Large intestine (tissue), 3 donors: ENCODE results near the gene CRIP1. TPM values are rescaled to one million over a fixed set of nuclear protein-coding genes. Genes with fewer than 3 reads are reported as not detected.

Source experiments
- DNase-seq, 2 donors: peaks; one replicate each; pipeline versions ENCODE4 v3.0.0 to v3.0.0-alpha.2; 2013
- H3K27ac ChIP-seq: one replicate; pipeline ENCODE4 v1.5.1; 2013; ENCODE audit warnings: low read length
- H3K27me3 ChIP-seq: 2 replicates; pipeline ENCODE4 v1.6.1; 2013; ENCODE audit warnings: low read length; ENCODE audit not compliant: control insufficient read depth, insufficient read depth
- H3K36me3 ChIP-seq: 2 replicates; pipeline ENCODE4 v1.6.1; 2013; ENCODE audit warnings: low read length; ENCODE audit not compliant: control insufficient read depth, insufficient read depth
- H3K4me1 ChIP-seq: one replicate; pipeline ENCODE4 v1.6.1; 2013; ENCODE audit warnings: low read length; ENCODE audit not compliant: control insufficient read depth, insufficient read depth
- H3K4me3 ChIP-seq: one replicate; pipeline ENCODE4 v1.5.1; 2013; ENCODE audit warnings: low read length
- H3K9me3 ChIP-seq: one replicate; pipeline ENCODE4 v1.6.1; 2013; ENCODE audit warnings: mild to moderate bottlenecking, low read depth, low read length, moderate library complexity; ENCODE audit not compliant: control insufficient read depth
- WGBS: methylation state at CpG from one replicate; pipeline ENCODE4 v1.1.5; 2013; ENCODE audit warnings: low lambda C conversion rate; ENCODE audit not compliant: insufficient coverage; 5-methylcytosine and 5-hydroxymethylcytosine counted together
- polyA plus RNA-seq: library from polyadenylated mRNA; unstranded; fragments of 120-200 nt; gene quantifications from one replicate; pipeline ENCODE4 v1.2.1, GENCODE V29; 2013

The CRIP1 gene
- polyA plus RNA-seq, 1 donor, result 136 TPM

DNA sequence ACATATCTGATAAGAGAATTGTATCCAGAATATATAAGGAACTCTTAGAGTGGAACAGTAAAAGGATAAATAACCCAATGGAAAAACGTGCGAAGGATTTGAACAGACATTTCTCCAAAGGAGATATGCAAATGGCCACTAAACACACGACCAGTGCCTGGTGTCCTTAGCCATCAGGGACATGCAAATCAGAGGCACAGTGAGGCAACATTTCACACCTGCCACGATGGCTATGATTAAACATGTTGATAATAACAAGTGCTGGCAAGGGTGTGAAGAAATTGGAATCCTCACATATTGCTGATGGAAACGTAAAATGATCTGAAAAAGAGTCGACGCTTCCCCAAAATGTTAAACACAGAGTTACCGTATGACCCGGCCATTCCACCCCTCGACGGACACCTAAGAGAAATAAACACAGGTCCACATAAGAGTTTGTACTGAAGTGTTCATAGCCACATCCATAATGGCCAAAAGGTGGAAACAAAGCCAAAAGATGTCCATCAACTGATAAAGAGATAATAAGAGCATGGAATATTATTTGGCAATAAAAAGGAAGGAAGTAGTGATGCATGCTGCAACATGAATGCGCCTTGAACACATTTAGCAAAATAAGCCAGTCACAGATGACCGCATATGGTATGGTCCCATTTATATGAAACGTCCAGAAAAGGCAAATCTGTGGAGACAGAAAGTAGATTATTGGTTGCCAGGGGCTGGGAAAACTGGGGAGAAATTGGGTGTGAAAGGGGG is 33.4 kb downstream of the CRIP1 start:
- H3K27me3 ChIP-seq, result peaks cover 17% of the 10 kb centered on the region
- no peaks in the 10 kb centered on the region for H3K4me1 ChIP-seq
- DNase-seq, result no peak
- no peak overlapping the region for H3K4me3 ChIP-seq
- no peaks in the 10 kb centered on the region for H3K36me3 ChIP-seq
- no peak overlapping the region for H3K27ac ChIP-seq
- no peaks in the 10 kb centered on the region for H3K9me3 ChIP-seq
- WGBS, result 80% methylated on average over 10 of the region's 14 CpGs

GRCh38 chr14:105525326-105525725 is 38.6 kb downstream of the CRIP1 start:
- no CpG with 5 or more reads among the region's 9 CpGs for WGBS
- H3K9me3 ChIP-seq, result peaks cover 7% of the 10 kb centered on the region
- H3K36me3 ChIP-seq, result no peaks in the 10 kb centered on the region
- peaks cover 20% of the 10 kb centered on the region for H3K4me1 ChIP-seq
- H3K4me3 ChIP-seq, result no peak overlapping the region
- H3K27ac ChIP-seq, result no peak overlapping the region
- peaks cover 54% of the 10 kb centered on the region for H3K27me3 ChIP-seq
- DNase-seq, result no peak

DNA sequence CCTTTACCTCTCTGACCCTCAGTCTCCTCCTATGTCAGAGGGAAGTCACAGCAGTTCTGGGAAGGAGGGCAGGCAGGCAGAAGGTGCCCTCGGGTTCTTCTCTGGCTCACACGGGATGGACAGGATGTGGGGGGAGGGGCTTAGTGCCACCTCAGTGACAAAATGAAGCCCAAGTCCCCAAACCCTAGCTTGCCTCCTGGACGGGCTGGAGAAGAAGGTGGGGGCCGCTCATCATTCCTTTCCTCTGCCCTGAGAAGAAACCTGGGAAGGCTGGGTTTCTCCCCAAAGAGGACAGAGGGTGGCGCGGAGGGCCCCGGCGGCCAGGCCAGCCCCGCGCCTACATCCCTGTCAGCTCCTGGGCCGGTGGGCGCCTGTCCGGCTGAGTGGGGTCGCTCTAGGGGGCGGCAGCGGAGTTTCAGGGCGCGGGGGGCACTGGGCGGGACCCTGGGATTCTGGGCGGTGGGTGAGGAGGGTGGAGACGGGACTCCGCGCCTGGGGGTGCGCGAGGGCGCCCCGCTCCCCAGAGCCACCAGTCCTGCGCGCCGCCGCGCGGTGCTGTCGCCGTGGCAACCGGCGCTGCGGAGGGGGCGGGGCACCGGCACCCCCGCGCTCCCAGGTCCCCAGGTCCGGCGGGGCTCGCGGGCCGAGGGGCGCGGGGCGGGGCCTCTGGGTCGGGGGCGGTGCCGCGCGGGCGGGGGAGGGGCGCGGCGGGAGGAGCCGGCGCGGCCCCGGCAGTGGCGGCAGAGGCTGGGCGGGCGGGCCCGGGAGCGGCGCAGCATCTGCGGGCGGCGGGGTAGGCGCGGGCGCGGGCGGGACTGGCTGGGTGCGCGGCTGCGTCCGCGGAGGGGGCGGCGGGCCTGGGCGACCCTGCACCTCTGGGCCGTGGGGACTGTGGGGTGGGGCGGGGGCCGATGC is 39.4 kb downstream of the CRIP1 start, which contains the start of gene TMEM121:
TSS of gene TMEM121 (plus strand) at position 723 of the 915 bp plus-strand sequence. CDS start 2,252 bp downstream, outside the sequence.
- peak within 1 kb of the TSS; percentile 32 for H3K4me3 ChIP-seq
- WGBS, result no CpG with 5 or more reads among the region's 88 CpGs
- H3K9me3 ChIP-seq, result peaks cover 7% of the 10 kb centered on the region
- no peak for DNase-seq
- no peaks in the 10 kb centered on the region for H3K36me3 ChIP-seq
- peaks cover 20% of the 10 kb centered on the region for H3K4me1 ChIP-seq
- no peak within 1 kb of the TSS for H3K27ac ChIP-seq
- H3K27me3 ChIP-seq, result peaks cover 58% of the 10 kb centered on the region

GRCh38 chr14:105526776-105527380 is 40.2 kb downstream of the CRIP1 start:
- H3K36me3 ChIP-seq, result no peaks in the 10 kb centered on the region
- peaks cover 58% of the 10 kb centered on the region for H3K27me3 ChIP-seq
- no CpG with 5 or more reads among the region's 48 CpGs for WGBS
- peaks cover 20% of the 10 kb centered on the region for H3K4me1 ChIP-seq
- peak overlapping the region; percentile 32 for H3K4me3 ChIP-seq
- peaks cover 7% of the 10 kb centered on the region for H3K9me3 ChIP-seq
- no peak for DNase-seq
- H3K27ac ChIP-seq, result no peak overlapping the region

GRCh38 chr14:105527381-105527825 is 40.7 kb downstream of the CRIP1 start:
- Histone ChIP-seq H3K27ac (no peak overlapping the region), H3K4me3 (peak overlapping the region; percentile 41), H3K36me3 (no peaks in the 10 kb centered on the region), H3K9me3 (peaks cover 7% of the 10 kb centered on the region), H3K27me3 (peaks cover 58% of the 10 kb centered on the region), H3K4me1 (peaks cover 20% of the 10 kb centered on the region)
- DNase-seq, result peak in 1 of 2 donors; percentile 41
- WGBS, result no CpG with 5 or more reads among the region's 23 CpGs

- peak; percentile 74 to 75 for DNase-seq
- H3K9me3 ChIP-seq, result peaks cover 7% of the 10 kb centered on the region
- H3K4me1 ChIP-seq, result peaks cover 20% of the 10 kb centered on the region
- H3K4me3 ChIP-seq, result peak overlapping the region; percentile 41
- peaks cover 58% of the 10 kb centered on the region for H3K27me3 ChIP-seq
- no peaks in the 10 kb centered on the region for H3K36me3 ChIP-seq
- no CpG with 5 or more reads among the region's 67 CpGs for WGBS
- no peak overlapping the region for H3K27ac ChIP-seq
These were observed 41.3 kb downstream of the CRIP1 start for GRCh38 chr14:105527826-105528585.

DNA sequence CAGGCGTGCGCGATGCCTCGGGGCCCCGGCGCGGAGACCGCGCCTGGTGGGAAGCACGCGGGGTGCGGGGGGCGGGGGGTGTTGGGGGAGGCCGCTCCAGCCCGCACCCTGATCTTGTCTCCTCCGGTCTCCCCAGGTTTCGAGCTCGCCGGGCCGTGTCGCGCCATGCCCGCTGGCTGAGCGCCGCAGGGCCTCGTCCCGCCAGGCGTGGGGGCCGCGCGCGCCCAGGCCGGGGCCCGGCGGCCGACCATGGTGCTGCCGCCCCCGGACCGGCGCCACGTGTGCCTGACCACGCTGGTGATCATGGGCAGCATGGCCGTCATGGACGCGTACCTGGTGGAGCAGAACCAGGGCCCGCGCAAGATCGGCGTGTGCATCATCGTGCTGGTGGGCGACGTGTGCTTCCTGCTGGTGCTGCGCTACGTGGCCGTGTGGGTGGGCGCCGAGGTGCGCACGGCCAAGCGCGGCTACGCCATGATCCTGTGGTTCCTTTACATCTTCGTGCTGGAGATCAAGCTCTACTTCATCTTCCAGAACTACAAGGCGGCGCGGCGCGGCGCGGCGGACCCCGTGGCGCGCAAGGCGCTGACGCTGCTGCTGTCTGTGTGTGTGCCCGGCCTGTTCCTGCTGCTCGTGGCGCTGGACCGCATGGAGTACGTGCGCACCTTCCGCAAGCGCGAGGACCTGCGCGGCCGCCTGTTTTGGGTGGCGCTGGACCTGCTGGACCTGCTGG is 42.1 kb downstream of the CRIP1 start:
- DNase-seq, result no peak
- WGBS, result no CpG with 5 or more reads among the region's 89 CpGs
- Histone ChIP-seq H3K27me3 (peaks cover 58% of the 10 kb centered on the region), H3K4me3 (peak overlapping the region; percentile 16), H3K9me3 (peaks cover 7% of the 10 kb centered on the region), H3K27ac (no peak overlapping the region), H3K4me1 (peaks cover 20% of the 10 kb centered on the region), H3K36me3 (no peaks in the 10 kb centered on the region)

DNA sequence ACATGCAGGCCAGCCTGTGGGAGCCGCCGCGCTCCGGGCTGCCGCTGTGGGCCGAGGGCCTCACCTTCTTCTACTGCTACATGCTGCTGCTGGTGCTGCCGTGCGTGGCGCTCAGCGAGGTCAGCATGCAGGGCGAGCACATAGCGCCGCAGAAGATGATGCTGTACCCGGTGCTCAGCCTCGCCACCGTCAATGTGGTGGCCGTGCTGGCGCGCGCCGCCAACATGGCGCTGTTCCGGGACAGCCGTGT is 42.6 kb downstream of the CRIP1 start:
- Histone ChIP-seq H3K4me1 (peaks cover 20% of the 10 kb centered on the region), H3K4me3 (no peak overlapping the region), H3K27ac (no peak overlapping the region), H3K36me3 (no peaks in the 10 kb centered on the region), H3K27me3 (peaks cover 53% of the 10 kb centered on the region), H3K9me3 (peaks cover 7% of the 10 kb centered on the region)
- peak in 1 of 2 donors; percentile 48 for DNase-seq
- WGBS, result no CpG with 5 or more reads among the region's 24 CpGs

- H3K4me1 ChIP-seq, result peaks cover 20% of the 10 kb centered on the region
- peak in 1 of 2 donors; percentile 41 for DNase-seq
- H3K27me3 ChIP-seq, result peaks cover 49% of the 10 kb centered on the region
- no CpG with 5 or more reads among the region's 63 CpGs for WGBS
- no peak overlapping the region for H3K27ac ChIP-seq
- no peak overlapping the region for H3K4me3 ChIP-seq
- peaks cover 7% of the 10 kb centered on the region for H3K9me3 ChIP-seq
- no peaks in the 10 kb centered on the region for H3K36me3 ChIP-seq
These were observed 43.0 kb downstream of the CRIP1 start for GRCh38 chr14:105529569-105530284.
